Neural crest cell (in vitro differentiated cells): Measurements from ENCODE around the gene GPN2. TPM values are rescaled to one million over a fixed set of nuclear protein-coding genes. Genes with fewer than 3 reads are reported as not detected.

Experiments
- DNase-seq: peaks from one replicate; pipeline ENCODE4 v3.0.0; 2021; ENCODE audit warnings: low read depth, mixed read lengths, low spot score
- H3K27ac Mint-ChIP-seq: one replicate; pipeline ENCODE4 v1.8.0; 2021; ENCODE audit warnings: mild to moderate bottlenecking, mixed read lengths; ENCODE audit not compliant: unreplicated experiment
- H3K27me3 Mint-ChIP-seq: 2 replicates; pipeline ENCODE4 v1.8.0; 2021; ENCODE audit warnings: low read depth, mild to moderate bottlenecking, mixed read lengths
- H3K36me3 Mint-ChIP-seq: 2 replicates; pipeline ENCODE4 v1.8.0; 2021; ENCODE audit warnings: low read depth, mild to moderate bottlenecking, mixed read lengths
- H3K4me1 Mint-ChIP-seq: 2 replicates; pipeline ENCODE4 v1.8.0; 2021; ENCODE audit warnings: mixed read lengths
- H3K4me3 Mint-ChIP-seq: one replicate; pipeline ENCODE4 v1.8.0; 2021; ENCODE audit warnings: mild to moderate bottlenecking, mixed read lengths
- H3K9me3 Mint-ChIP-seq: 2 replicates; pipeline ENCODE4 v1.8.0; 2021; ENCODE audit warnings: mixed read lengths
- total RNA-seq: library from RNA; stranded (reverse); gene quantifications from 2 replicates; pipeline ENCODE4 v1.2.1, GENCODE V29; 2021
- TF ChIP-seq, protein P1 (sequence below): fragments of 200-600 bp; sonication (generic); conservative IDR thresholded peaks from 2 replicates; pipeline ENCODE4 v1.5.0; 2021; ENCODE audit warnings: antibody characterized with exemption, mild to moderate bottlenecking

Gene GPN2
- total RNA-seq, 1 donor from 2014 or later = 31.7 TPM

DNA sequence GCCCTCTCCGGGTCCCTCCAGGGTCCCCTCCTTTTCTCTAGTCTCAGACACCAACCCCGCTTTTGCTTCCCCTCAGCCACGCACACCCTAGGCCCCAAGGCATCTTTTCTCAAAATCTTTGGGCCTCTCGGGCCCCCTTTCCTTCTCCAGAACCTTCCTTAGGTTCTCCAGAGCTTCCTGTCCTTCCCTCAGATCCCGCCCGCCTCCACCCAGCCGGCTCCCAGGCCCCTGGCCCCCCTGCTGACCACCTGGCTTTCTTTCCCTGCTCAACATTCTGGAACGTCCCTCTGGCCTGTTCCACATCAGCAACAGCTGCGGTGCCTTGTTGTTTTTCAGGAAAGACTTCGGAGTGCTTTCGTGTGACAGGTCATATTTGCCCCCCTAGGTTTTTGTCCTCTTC is 62.4 kb downstream of the GPN2 start:
- Mint-ChIP-seq H3K9me3 (no peaks in the 10 kb centered on the region), H3K4me1 (peaks cover 30% of the 10 kb centered on the region)

DNA sequence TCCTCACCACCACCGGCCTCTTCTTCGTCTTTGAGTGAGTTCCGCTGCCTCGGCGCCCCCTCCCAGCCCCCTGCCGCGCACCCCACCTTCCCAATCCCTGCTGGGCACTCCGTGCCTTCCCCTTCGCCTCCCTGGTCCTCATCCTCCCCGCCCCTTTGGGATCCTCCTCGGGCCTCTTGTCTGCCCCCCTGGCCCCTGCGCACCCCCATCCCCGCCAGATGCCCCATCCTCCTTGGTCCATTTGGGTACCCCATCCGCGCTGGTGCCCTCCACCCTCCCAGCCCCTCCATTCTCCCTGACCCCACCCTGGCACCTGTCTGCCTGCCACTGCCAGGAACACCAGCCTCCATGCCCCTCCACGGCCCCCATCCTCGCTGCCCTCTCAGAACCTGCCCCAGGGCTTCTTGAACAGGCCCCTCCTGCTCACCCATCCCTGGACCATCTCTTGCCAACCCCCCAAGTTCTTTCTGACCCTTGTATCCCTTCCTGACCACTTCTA is 62.9 kb downstream of the GPN2 start:
- no peaks in the 10 kb centered on the region for H3K9me3 Mint-ChIP-seq
- no peak for DNase-seq
- H3K4me3 Mint-ChIP-seq = peak overlapping the region; percentile 94
- H3K4me1 Mint-ChIP-seq = peaks cover 30% of the 10 kb centered on the region
- H3K27me3 Mint-ChIP-seq = no peaks in the 10 kb centered on the region
- H3K27ac Mint-ChIP-seq = peak overlapping the region; percentile 97
- no peaks in the 10 kb centered on the region for H3K36me3 Mint-ChIP-seq
- TF ChIP-seq, protein P1, sequence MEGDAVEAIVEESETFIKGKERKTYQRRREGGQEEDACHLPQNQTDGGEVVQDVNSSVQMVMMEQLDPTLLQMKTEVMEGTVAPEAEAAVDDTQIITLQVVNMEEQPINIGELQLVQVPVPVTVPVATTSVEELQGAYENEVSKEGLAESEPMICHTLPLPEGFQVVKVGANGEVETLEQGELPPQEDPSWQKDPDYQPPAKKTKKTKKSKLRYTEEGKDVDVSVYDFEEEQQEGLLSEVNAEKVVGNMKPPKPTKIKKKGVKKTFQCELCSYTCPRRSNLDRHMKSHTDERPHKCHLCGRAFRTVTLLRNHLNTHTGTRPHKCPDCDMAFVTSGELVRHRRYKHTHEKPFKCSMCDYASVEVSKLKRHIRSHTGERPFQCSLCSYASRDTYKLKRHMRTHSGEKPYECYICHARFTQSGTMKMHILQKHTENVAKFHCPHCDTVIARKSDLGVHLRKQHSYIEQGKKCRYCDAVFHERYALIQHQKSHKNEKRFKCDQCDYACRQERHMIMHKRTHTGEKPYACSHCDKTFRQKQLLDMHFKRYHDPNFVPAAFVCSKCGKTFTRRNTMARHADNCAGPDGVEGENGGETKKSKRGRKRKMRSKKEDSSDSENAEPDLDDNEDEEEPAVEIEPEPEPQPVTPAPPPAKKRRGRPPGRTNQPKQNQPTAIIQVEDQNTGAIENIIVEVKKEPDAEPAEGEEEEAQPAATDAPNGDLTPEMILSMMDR = no peak

More for the DNA sequence above, 62.4 kb downstream of the GPN2 start:
- TF ChIP-seq, protein P1 = no peak
- H3K4me3 Mint-ChIP-seq = peak overlapping the region; percentile 94
- no peaks in the 10 kb centered on the region for H3K27me3 Mint-ChIP-seq
- H3K36me3 Mint-ChIP-seq = no peaks in the 10 kb centered on the region
- H3K27ac Mint-ChIP-seq = peak overlapping the region; percentile 97
- DNase-seq = no peak

DNA sequence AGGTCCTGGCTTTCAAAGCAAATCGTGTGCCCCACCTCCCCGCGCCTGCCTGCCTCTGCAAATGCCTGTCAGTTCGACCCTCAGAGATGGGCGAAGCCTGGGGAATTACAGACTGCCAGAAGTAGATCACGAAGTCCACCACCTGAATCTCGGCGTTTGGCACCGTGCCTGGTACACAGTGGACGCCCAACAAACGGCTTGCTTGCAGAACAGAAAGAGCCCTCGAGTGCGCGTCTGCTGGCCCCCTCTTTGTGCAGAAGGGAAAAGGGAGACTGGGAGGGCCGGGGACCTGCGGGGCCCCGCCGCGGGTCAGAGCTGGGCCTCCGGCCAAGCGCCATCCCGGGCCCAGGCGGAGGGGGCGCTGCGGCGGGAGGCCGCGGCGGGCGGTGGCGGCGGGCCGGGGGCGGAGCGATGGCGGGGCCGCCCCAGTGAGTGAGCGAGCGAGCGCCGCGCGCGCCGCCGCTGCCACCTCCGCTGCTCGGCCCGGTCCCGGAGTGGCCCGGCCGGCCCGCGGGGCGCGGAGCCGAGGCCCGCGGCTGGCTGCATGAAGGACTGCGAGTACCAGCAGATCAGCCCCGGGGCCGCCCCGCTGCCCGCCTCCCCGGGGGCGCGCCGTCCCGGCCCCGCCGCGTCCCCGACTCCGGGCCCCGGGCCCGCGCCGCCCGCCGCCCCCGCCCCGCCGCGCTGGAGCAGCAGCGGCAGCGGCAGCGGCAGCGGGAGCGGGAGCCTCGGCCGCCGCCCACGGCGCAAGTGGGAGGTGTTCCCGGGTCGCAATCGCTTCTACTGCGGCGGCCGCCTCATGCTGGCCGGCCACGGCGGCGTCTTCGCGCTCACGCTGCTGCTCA is 63.6 kb downstream of the GPN2 start, which contains the start of gene ZDHHC18:
TSS of gene ZDHHC18 (plus strand) at position 428 of the 845 bp plus-strand sequence. CDS start at position 545, 117 bp downstream.
- TF ChIP-seq, protein P1 = peak; percentile 62
- Mint-ChIP-seq H3K9me3 (no peaks in the 10 kb centered on the region), H3K4me3 (peak within 1 kb of the TSS; percentile 94), H3K27me3 (no peaks in the 10 kb centered on the region), H3K4me1 (peaks cover 30% of the 10 kb centered on the region), H3K36me3 (no peaks in the 10 kb centered on the region), H3K27ac (peak within 1 kb of the TSS; percentile 97)
- peak; percentile 67 for DNase-seq

Other genes starting within 250 kb of the GPN2 start
- 155 and 160 TPM in 2 replicates for gene ARID1A, start 194.3 kb downstream of the GPN2 start, total RNA-seq
- 8.7 and 11.1 TPM in 2 replicates for gene PIGV, start 102.3 kb downstream of the GPN2 start, total RNA-seq
- 41.7 and 44.3 TPM in 2 replicates for gene ZDHHC18, start 63.6 kb downstream of the GPN2 start, total RNA-seq
- 0.30 TPM in 1 of 2 replicates, not detected in the other for gene SFN, start 27.1 kb downstream of the GPN2 start, total RNA-seq
- gene GPATCH3, start 10.2 kb upstream of the GPN2 start, total RNA-seq = 17.2 and 21.3 TPM in 2 replicates
- not detected in 2 replicates for gene NR0B2, start 23.7 kb upstream of the GPN2 start, total RNA-seq
- 96.1 and 102 TPM in 2 replicates for gene NUDC, start 31.5 kb upstream of the GPN2 start, total RNA-seq
- gene KDF1, start 70.2 kb upstream of the GPN2 start, total RNA-seq = not detected in 2 replicates
- 16.7 and 18.7 TPM in 2 replicates for gene TRNP1, start 103.4 kb upstream of the GPN2 start, total RNA-seq
- 10.1 and 11.0 TPM in 2 replicates for gene TENT5B, start 122.6 kb upstream of the GPN2 start, total RNA-seq